GM12878 (cell line): ENCODE results near the gene MPST. TPM values are rescaled to one million over a fixed set of nuclear protein-coding genes. Genes with fewer than 3 reads are reported as not detected.

Experiments used
- ATAC-seq: fragments of 200-7000 bp; cut with Tn5 transposase; 3 replicates; pipeline ENCODE4 v1.9.1; 2020; ENCODE audit warnings: mild to moderate bottlenecking, moderate library complexity
- BruUV-seq: library from RNA; stranded (reverse); fragments of 400-500 nt; replicated peaks from 2 replicates; lab custom pipeline; 2021; lab: Mats Ljungman, UMichigan
- CTCF ChIA-PET: fragments of 300-600 bp; sonication (Branson Sonifier 250); formaldehyde crosslinking; extraction: SDS; loops from one replicate; lab custom pipeline; 2021; ENCODE audit warnings: inconsistent platforms; lab: Yijun Ruan, JAX
- POLR2A ChIA-PET: fragments of 350-600 bp; formaldehyde crosslinking; extraction: SDS; loops from one replicate; lab custom pipeline; 2021; ENCODE audit warnings: inconsistent platforms; lab: Charles Lee
- RAD21 ChIA-PET: fragments of 300-600 bp; sonication (Branson Sonifier 250); formaldehyde crosslinking; loops from one replicate; lab custom pipeline; 2023; ENCODE audit warnings: antibody characterized with exemption; ENCODE audit not compliant: unreplicated experiment; lab: Charles Lee
- SMC1A ChIA-PET: fragments of 300-600 bp; sonication (Branson Sonifier 250); formaldehyde crosslinking; loops from one replicate; lab custom pipeline; 2023; ENCODE audit not compliant: unreplicated experiment, uncharacterized antibody; lab: Charles Lee
- DNase-seq: peaks from one replicate; pipeline ENCODE4 v3.0.0-alpha.2; 2011; ENCODE audit warnings: low read depth, low spot score
- FAIRE-seq: peaks from 3 replicates; lab custom pipeline; 2011; peaks lifted over from hg19 to GRCh38; lab: Jason Lieb, UNC
- H2AFZ ChIP-seq: 2 replicates; pipeline ENCODE4 v1.6.0; 2011; ENCODE audit warnings: low read depth, low read length, control low read depth; ENCODE audit not compliant: control insufficient read depth
- H3K27ac ChIP-seq: 2 replicates; pipeline ENCODE4 v1.5.1; 2011; ENCODE audit warnings: control low read depth; ENCODE audit not compliant: control insufficient read depth, insufficient read depth
- H3K27me3 ChIP-seq, 2 experiments: replicated peaks in 1 of 2; 2 replicates each; pipeline versions ENCODE4 v1.6.0 to v1.6.1; 2011; ENCODE audit warnings: low read length in 1 of 2; ENCODE audit not compliant: control insufficient read depth in 2 of 2, insufficient read depth in 2 of 2
- H3K36me3 ChIP-seq, 2 experiments: 2 replicates each; pipeline ENCODE4 v1.5.1; 2011; ENCODE audit warnings: low read length in 1 of 2; ENCODE audit not compliant: control insufficient read depth in 2 of 2, insufficient read depth in 2 of 2
- H3K4me1 ChIP-seq: 2 replicates; pipeline ENCODE4 v1.6.1; 2011; ENCODE audit warnings: mild to moderate bottlenecking, low read length, moderate library complexity, mixed read lengths; ENCODE audit not compliant: control insufficient read depth, insufficient read depth
- H3K4me2 ChIP-seq: 2 replicates; pipeline ENCODE4 v1.6.0; 2011; ENCODE audit warnings: control low read depth; ENCODE audit not compliant: control insufficient read depth, insufficient read depth
- H3K4me3 ChIP-seq: fragments of 200-600 bp; sonication (generic); 2 replicates; pipeline ENCODE4 v1.5.1; 2016
- H3K79me2 ChIP-seq: 2 replicates; pipeline ENCODE4 v1.6.0; 2011; ENCODE audit warnings: low read length; ENCODE audit not compliant: control insufficient read depth, insufficient read depth
- H3K9ac ChIP-seq: 2 replicates; pipeline ENCODE4 v1.8.0; 2011; ENCODE audit warnings: low read length, control low read depth, mixed read lengths; ENCODE audit not compliant: control insufficient read depth, insufficient read depth
- H3K9me3 ChIP-seq: replicated peaks from 3 replicates; pipeline ENCODE4 v1.5.1; 2011; ENCODE audit warnings: mild to moderate bottlenecking, low read length; ENCODE audit not compliant: control insufficient read depth, insufficient read depth
- H4K20me1 ChIP-seq: 2 replicates; pipeline ENCODE4 v1.6.0; 2011; ENCODE audit not compliant: control insufficient read depth, insufficient read depth
- CTCF ChIP-seq, 3 experiments: IDR thresholded peaks in 2 of 3; conservative IDR thresholded peaks in 1 of 3; 2 replicates each; pipeline ENCODE4 v1.5.1; 2011; ENCODE audit warnings: low read depth in 3 of 3, low read length in 3 of 3, mild to moderate bottlenecking in 3 of 3, control low read depth in 2 of 3, moderate library complexity in 2 of 3, inconsistent platforms in 1 of 3, mixed read lengths in 1 of 3; ENCODE audit not compliant: control insufficient read depth in 2 of 3, insufficient read depth in 1 of 3; ENCODE audit errors: extremely low read depth in 1 of 3
- FOXM1 ChIP-seq: IDR thresholded peaks from 2 replicates; pipeline ENCODE4 v1.6.1; 2012; ENCODE audit warnings: low read depth, mild to moderate bottlenecking, inconsistent platforms, low read length, moderate library complexity
- HDAC6 ChIP-seq: fragments of 200-600 bp; sonication (generic); IDR thresholded peaks from one replicate; pipeline ENCODE4 v1.8.0; 2017; ENCODE audit warnings: antibody characterized with exemption; ENCODE audit not compliant: unreplicated experiment
- HSF1 ChIP-seq: fragments of 150-350 bp; IDR thresholded peaks from 2 replicates; pipeline ENCODE4 v1.6.1; 2014; ENCODE audit warnings: mild to moderate bottlenecking, low read depth, low read length
- LARP7 ChIP-seq: fragments of 450-650 bp; IDR thresholded peaks from 2 replicates; pipeline ENCODE4 v1.6.1; 2017; ENCODE audit warnings: mild to moderate bottlenecking
- MEF2B ChIP-seq: fragments of 450-650 bp; IDR thresholded peaks from 2 replicates; pipeline ENCODE4 v1.6.1; 2018; ENCODE audit warnings: mild to moderate bottlenecking, moderate library complexity; ENCODE audit not compliant: partially characterized antibody, poor library complexity, severe bottlenecking
- ZBTB40 ChIP-seq: fragments of 450-650 bp; IDR thresholded peaks from 2 replicates; pipeline ENCODE4 v1.6.1; 2016; ENCODE audit warnings: mild to moderate bottlenecking, moderate library complexity, borderline replicate concordance
- WGBS: methylation state at CpG from one replicate; pipeline ENCODE4 v1.1.6; 2016; ENCODE audit warnings: low lambda C conversion rate; ENCODE audit not compliant: insufficient replicate concordance, insufficient coverage; ENCODE audit errors: missing lambda C conversion rate; 5-methylcytosine and 5-hydroxymethylcytosine counted together
- in situ Hi-C: fragments of 300-500 bp; cut with MboI; formaldehyde crosslinking; loops from 9 replicates; pipeline ENCODE4 v1.14.3; 2018; ENCODE audit warnings: mixed read lengths
- intact Hi-C: fragments of 100-400 bp; cut with micrococcal nuclease; formaldehyde crosslinking; loops from one replicate; pipeline ENCODE4 v1.14.2; 2022; ENCODE audit not compliant: unreplicated experiment
- polyA plus RNA-seq, 11 experiments: library from polyadenylated mRNA; depleted of rRNA in 4 of 11; unstranded in 6 of 11; stranded (reverse) in 5 of 11; fragments of >200 nt; fragmentation: Nextera tagmentation in 4 of 11; fragmentation: Illumina TruSeq in 1 of 11; extraction: Ambion mirVana in 4 of 11; extraction: Trizol in 1 of 11; gene quantifications; 1 replicate in 1 of 11; 2 replicates in 10 of 11; pipeline versions ENCODE4 v1.2.1 to v1.2.3, GENCODE V29; 2011 to 2016; ENCODE audit warnings: inconsistent platforms in 2 of 11, missing spikeins in 2 of 11, low read depth in 1 of 11
- total RNA-seq, 4 experiments: library from RNA; depleted of rRNA in 3 of 4; stranded (reverse); fragments of >200 nt in 3 of 4; fragmentation: Illumina TruSeq in 1 of 4; extraction: Trizol in 1 of 4; gene quantifications; 2 replicates each; pipeline versions ENCODE4 v1.2.1 to v1.2.3, GENCODE V29; 2013 to 2021

Gene MPST
- total and polyA plus RNA-seq, 10 of the 15 experiments (the other 5 are each of a cell fraction or from before 2014, with no cell fraction given) = 0.95 to 88.7 (median 38.5) TPM

GRCh38 chr22:36981247-36981775 lies 38.2 kb upstream of the MPST start (continued):
- TF ChIP-seq HSF1 = no peak
- TF ChIP-seq LARP7 = no peak
- no peak for TF ChIP-seq ZBTB40
- TF ChIP-seq HDAC6 = no peak

GRCh38 chr22:36982136-36982535 lies 37.4 kb upstream of the MPST start:
- H3K9ac ChIP-seq = no peak overlapping the region
- ChIA-PET RAD21 (interaction anchor here (0.9 to 1.3 kb wide), 2 partner anchors 12 to 207 kb away, joined by 4 read pairs; no protein-coding TSS in a partner anchor), SMC1A (interaction anchor here (0.6 to 1.2 kb wide), 4 partner anchors 75 to 227 kb away, joined by 3 read pairs; no protein-coding TSS in a partner anchor), CTCF (interaction anchor here (1.0 to 18.9 kb wide), 7 partner anchors 9 to 224 kb away, joined by 3 to 310 read pairs (median 8); partner anchors contain the start of genes IFT27 and NCF4), POLR2A (interaction anchor here (0.6 kb wide), 1 partner anchor 675 kb away, joined by 3 read pairs; no protein-coding TSS in a partner anchor)
- TF ChIP-seq FOXM1 = no peak
- peak; percentile 15 to 17 (median 17); a peak in 3 of 6 replicates for TF ChIP-seq CTCF (IDR thresholded peaks at IDR 0.05 in 2 of 3, conservative IDR thresholded peaks at IDR 0.05 in 1 of 3; ENCODE audit: control insufficient read depth in 2 of 3, extremely low read depth in 1 of 3, insufficient read depth in 1 of 3, low read depth in 3 of 3, low read length in 3 of 3)
- TF ChIP-seq MEF2B = peak; percentile 33
- in situ Hi-C loops (loop anchor here (5.0 kb wide), 1 partner anchor 195 kb away; no protein-coding TSS in a partner anchor), intact Hi-C loops (no loop called here)
- peaks cover 7% of the 10 kb centered on the region for H3K9me3 ChIP-seq
- no peaks in the 10 kb centered on the region; the same call in 1 of the 2 replicates for H3K4me1 ChIP-seq
- no peak for DNase-seq
- no peaks in the 10 kb centered on the region for H3K79me2 ChIP-seq
- BruUV-seq = no TSS peak
- no peak overlapping the region for H2AFZ ChIP-seq
- no peak overlapping the region for H3K4me3 ChIP-seq
- no peak for ATAC-seq
- no peaks in the 10 kb centered on the region for H4K20me1 ChIP-seq
- no peaks in the 10 kb centered on the region; a peak in 1 of 4 replicates for H3K27me3 ChIP-seq
- H3K36me3 ChIP-seq = no peaks in the 10 kb centered on the region
- H3K27ac ChIP-seq = no peak overlapping the region
- no peak overlapping the region for H3K4me2 ChIP-seq
- WGBS = 14% methylated on average over 5 of the region's 5 CpGs
- FAIRE-seq = no peak
